GM18870 (cell line): ENCODE measurements around the gene MAGEA9.
"Not testable (repeated sequence)": the region's sequence is repeated elsewhere in the genome, so short reads cannot be mapped to it uniquely, and the experiment has no call there.

ENCODE experiments used
- ATAC-seq: cut with Tn5 transposase; IDR thresholded peaks from one replicate; pipeline ENCODE4 v1.9.1; 2021; ENCODE audit warnings: moderate library complexity; ENCODE audit not compliant: unreplicated experiment

MAGEA9 gene

DNA sequence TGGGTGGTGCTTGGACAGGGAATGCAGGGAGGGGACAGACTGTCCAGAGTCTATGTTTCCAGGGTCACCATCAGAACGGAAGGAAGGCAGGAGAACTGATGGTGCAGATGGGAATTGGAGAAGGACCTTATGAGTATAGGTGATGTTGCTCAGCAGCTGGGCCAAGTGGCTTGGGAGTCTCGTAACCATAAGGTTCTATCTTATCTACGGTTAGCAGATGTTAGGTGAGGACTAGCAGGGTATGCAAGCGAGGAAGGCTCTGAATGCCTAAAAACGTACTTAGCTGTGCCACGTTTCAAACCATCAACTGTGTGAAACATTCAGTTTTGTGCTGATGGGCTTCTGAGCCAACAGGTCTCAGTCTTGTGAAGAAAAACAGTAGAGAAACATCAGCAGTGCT, 22.4 kb downstream of the MAGEA9 start:
- no peak for ATAC-seq

- no peak for ATAC-seq
Measured at GRCh38 chrX:149807747-149808458, 26.2 kb downstream of the MAGEA9 start.

DNA sequence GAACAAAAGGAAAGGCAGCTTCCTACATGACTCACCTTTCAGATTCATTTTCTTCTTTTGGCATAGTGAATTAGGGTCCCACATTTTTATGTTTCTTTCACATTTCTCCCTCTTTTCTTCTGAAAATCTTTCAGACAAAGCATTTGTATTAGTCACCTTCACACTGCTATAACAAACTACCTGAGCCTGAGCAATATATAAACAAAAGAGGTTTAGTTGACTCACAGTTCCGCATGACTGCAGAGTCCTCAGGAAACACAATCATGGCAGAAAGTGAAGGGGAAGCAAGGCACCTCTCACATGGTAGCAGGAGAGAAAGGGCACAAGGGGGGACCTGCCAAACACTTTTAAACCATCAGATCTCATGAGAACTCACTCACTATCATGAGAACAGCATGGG, 36.9 kb downstream of the MAGEA9 start:
- ATAC-seq: no peak

DNA sequence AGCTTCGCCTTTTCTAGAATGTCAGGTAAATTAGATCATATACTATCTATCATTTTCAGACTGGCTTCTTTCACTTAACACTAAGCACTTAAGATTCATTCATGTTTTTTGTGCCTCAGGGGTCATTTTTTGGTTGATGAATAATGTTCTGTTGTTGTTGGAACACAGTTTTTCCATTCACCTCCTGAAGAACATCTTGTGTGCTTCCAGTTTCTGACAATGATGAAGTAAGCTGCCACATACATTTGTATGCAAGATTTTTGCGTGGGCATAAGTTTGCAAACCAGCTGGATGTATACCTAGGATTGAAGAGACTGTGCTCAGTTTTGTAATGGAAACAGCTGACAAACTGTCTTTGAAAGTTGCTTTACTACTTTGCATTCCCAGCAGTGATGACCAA, 37.6 kb downstream of the MAGEA9 start:
- ATAC-seq: no peak

DNA sequence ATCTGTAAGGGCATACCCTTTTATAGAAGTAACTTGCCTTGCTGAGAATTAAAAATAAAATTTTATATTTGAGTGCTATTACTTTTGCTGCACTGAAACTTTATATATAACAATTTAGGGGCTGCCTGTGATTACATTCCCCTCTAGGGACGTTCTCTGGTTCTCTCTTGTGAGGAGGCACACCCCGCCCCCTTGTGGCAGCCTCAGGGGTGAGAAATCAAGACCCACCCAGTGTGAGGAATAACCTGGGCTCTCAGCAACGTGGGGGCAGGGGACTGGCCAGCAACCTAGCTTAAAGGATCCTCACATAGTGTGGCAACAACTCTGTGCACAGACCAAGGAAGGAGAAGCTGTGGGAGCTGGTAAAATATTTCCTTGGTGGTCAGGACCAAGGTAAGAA, 43.7 kb downstream of the MAGEA9 start:
- ATAC-seq: no peak

GRCh38 chrX:149827254-149827653, 45.5 kb downstream of the MAGEA9 start:
- ATAC-seq: no peak

DNA sequence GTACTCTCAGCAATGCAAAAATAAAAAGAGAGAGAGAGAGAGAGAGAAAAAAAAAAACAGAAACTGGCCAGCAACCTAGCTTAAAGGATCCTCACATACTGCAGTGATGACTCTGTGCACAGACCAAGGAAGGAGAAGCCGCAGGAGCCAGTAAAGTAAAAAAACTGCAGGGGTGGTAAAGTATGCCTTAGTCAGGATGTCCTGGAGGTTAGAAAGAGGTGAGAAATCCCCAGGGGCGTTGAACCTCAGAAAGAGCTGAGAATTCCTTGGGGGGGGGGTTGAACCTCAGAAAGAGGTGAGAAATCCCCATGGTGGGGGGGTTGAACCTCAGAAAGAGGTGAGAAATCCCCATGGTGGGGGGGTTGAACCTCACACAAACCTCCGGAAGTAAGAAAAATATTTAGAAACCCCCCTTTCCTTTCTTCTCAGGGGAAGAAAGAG, 48.0 kb downstream of the MAGEA9 start:
- peak; percentile 66 for ATAC-seq

- ATAC-seq: peak; percentile 48
Measured at GRCh38 chrX:149830192-149830873, 48.6 kb downstream of the MAGEA9 start.

- no peak for ATAC-seq
Measured at GRCh38 chrX:149831473-149831872, 49.7 kb downstream of the MAGEA9 start.

DNA sequence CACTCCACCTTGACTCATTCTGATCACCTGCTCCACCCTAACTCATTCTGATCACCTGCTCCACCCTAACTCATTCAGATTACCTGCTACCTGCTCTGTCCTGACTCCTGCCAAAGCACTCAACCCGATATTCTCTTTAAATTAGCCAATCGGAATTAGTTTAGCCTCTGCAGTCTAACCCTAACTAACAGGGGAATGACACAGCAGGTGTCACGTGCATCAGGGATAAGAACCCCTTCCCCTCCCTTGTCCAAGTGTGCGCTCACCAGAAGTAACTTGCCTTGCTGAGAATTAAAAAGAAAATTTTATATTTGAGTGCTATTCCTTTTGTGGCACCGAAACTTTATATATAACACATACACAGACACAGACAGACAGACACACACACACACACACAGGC, 55.0 kb downstream of the MAGEA9 start:
- not testable (repeated sequence) for ATAC-seq

GRCh38 chrX:149837167-149837566, 55.4 kb downstream of the MAGEA9 start:
- no peak for ATAC-seq
